Caco-2 (cell line): ENCODE measurements around the gene RAB24. TPM values are rescaled to one million over a fixed set of nuclear protein-coding genes. Genes with fewer than 3 reads are reported as not detected.

Experiments used
- BruUV-seq: library from RNA; stranded (reverse); fragments of 400-500 nt; replicated peaks from 2 replicates; lab custom pipeline; 2021; lab: Mats Ljungman, UMichigan
- CTCF ChIA-PET: fragments of 300-600 bp; sonication (Branson Sonifier 250); formaldehyde crosslinking; loops from one replicate; lab custom pipeline; 2022; ENCODE audit warnings: antibody characterized with exemption; lab: Charles Lee
- POLR2A ChIA-PET: fragments of 300-600 bp; sonication (Branson Sonifier 250); formaldehyde crosslinking; loops from one replicate; lab custom pipeline; 2022; ENCODE audit warnings: antibody characterized with exemption; lab: Charles Lee
- DNase-seq, 2 experiments: peaks; one replicate each; pipeline versions ENCODE4 v3.0.0 to v3.0.0-alpha.2; 2020 to 2022
- H3K27me3 ChIP-seq: replicated peaks from 2 replicates; pipeline ENCODE4 v1.6.0; 2011; ENCODE audit warnings: low read length; ENCODE audit not compliant: control insufficient read depth, insufficient read depth
- H3K36me3 ChIP-seq: 2 replicates; pipeline ENCODE4 v1.5.1; 2011; ENCODE audit warnings: low read length; ENCODE audit not compliant: control insufficient read depth, insufficient read depth
- H3K4me1 ChIP-seq: fragments of 250-450 bp; sonication (Bioruptor Pico); 2 replicates; pipeline ENCODE4 v1.5.1; 2020; ENCODE audit warnings: mild to moderate bottlenecking
- H3K4me3 ChIP-seq: 2 replicates; pipeline ENCODE4 v1.5.1; 2011; ENCODE audit warnings: low read depth, mild to moderate bottlenecking, control low read depth, low read length
- H3K9me3 ChIP-seq: fragments of 250-450 bp; sonication (Bioruptor Pico); 2 replicates; pipeline ENCODE4 v1.5.1; 2020; ENCODE audit warnings: mild to moderate bottlenecking, moderate library complexity
- H3K27ac Mint-ChIP-seq: one replicate; pipeline ENCODE4 v1.8.0; 2022; ENCODE audit warnings: mixed read lengths; ENCODE audit not compliant: unreplicated experiment
- H3K27me3 Mint-ChIP-seq: one replicate; pipeline ENCODE4 v1.8.0; 2022; ENCODE audit warnings: mixed read lengths; ENCODE audit not compliant: insufficient read depth, unreplicated experiment
- H3K36me3 Mint-ChIP-seq: one replicate; pipeline ENCODE4 v1.8.0; 2022; ENCODE audit warnings: mild to moderate bottlenecking, mixed read lengths; ENCODE audit not compliant: insufficient read depth, unreplicated experiment
- H3K4me1 Mint-ChIP-seq: one replicate; pipeline ENCODE4 v1.8.0; 2022; ENCODE audit warnings: low read depth, mixed read lengths; ENCODE audit not compliant: unreplicated experiment
- H3K4me3 Mint-ChIP-seq: one replicate; pipeline ENCODE4 v1.8.0; 2022; ENCODE audit warnings: mild to moderate bottlenecking, moderate library complexity, mixed read lengths; ENCODE audit not compliant: unreplicated experiment
- H3K9me3 Mint-ChIP-seq: one replicate; pipeline ENCODE4 v1.8.0; 2022; ENCODE audit warnings: mixed read lengths; ENCODE audit not compliant: unreplicated experiment
- intact Hi-C: fragments of 100-400 bp; cut with micrococcal nuclease; formaldehyde crosslinking; loops from one replicate; pipeline ENCODE4 v1.10.0; 2022; ENCODE audit not compliant: unreplicated experiment
- total RNA-seq: library from RNA; stranded (reverse); gene quantifications from 2 replicates; pipeline ENCODE4 v1.2.3, GENCODE V29; 2022
- TF ChIP-seq, protein P1 (sequence below), 2 experiments: fragments of 200-600 bp in 1 of 2; IDR thresholded peaks; 1 replicate in 1 of 2; 2 replicates in 1 of 2; pipeline versions ENCODE4 v1.5.1 to v1.8.0; 2011 to 2022; ENCODE audit warnings: antibody characterized with exemption in 1 of 2, control low read depth in 1 of 2, inconsistent platforms in 1 of 2, low read depth in 1 of 2, low read length in 1 of 2, mild to moderate bottlenecking in 1 of 2, moderate library complexity in 1 of 2; ENCODE audit not compliant: insufficient read depth in 1 of 2, severe bottlenecking in 1 of 2, unreplicated experiment in 1 of 2

The RAB24 gene
- total RNA-seq, 1 experiment from 2014 or later: 29.9 TPM

GRCh38 chr5:177351392-177352329 lies 48.1 kb upstream of the RAB24 start, which contains the start of gene LMAN2:
Gene LMAN2 (minus strand): TSS chr5:177351668. CDS start chr5:177351647, 21 bp downstream.
- Mint-ChIP-seq H3K9me3 (peaks cover 15% of the 10 kb centered on the region), H3K27me3 (no peaks in the 10 kb centered on the region), H3K36me3 (peaks cover 30% of the 10 kb centered on the region), H3K4me3 (peak within 1 kb of the TSS; percentile 95), H3K27ac (peak within 1 kb of the TSS; percentile 100), H3K4me1 (peaks cover 27% of the 10 kb centered on the region)
- POLR2A ChIA-PET: interaction anchor here (0.6 to 1.9 kb wide), 13 partner anchors 15 to 145 kb away, joined by 3 to 22 read pairs (median 4); partner anchors contain the start of genes GRK6, PRELID1 and RAB24
- intact Hi-C loops: loop anchor here (2.0 kb wide), 2 partner anchors 19 to 39 kb away; no protein-coding TSS in a partner anchor
- 0 out of 2 replicates have a peak, but pooled peaks cover 2% of the 10 kb centered on the region for H3K36me3 ChIP-seq
- TF ChIP-seq, protein P1, sequence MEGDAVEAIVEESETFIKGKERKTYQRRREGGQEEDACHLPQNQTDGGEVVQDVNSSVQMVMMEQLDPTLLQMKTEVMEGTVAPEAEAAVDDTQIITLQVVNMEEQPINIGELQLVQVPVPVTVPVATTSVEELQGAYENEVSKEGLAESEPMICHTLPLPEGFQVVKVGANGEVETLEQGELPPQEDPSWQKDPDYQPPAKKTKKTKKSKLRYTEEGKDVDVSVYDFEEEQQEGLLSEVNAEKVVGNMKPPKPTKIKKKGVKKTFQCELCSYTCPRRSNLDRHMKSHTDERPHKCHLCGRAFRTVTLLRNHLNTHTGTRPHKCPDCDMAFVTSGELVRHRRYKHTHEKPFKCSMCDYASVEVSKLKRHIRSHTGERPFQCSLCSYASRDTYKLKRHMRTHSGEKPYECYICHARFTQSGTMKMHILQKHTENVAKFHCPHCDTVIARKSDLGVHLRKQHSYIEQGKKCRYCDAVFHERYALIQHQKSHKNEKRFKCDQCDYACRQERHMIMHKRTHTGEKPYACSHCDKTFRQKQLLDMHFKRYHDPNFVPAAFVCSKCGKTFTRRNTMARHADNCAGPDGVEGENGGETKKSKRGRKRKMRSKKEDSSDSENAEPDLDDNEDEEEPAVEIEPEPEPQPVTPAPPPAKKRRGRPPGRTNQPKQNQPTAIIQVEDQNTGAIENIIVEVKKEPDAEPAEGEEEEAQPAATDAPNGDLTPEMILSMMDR (IDR thresholded peaks at IDR 0.05; ENCODE audit: insufficient read depth in 1 of 2, low read depth in 1 of 2, low read length in 1 of 2, severe bottlenecking in 1 of 2, unreplicated experiment in 1 of 2): no peak
- H3K27me3 ChIP-seq: no peaks in the 10 kb centered on the region
- CTCF ChIA-PET: interaction anchor here (0.6 to 2.6 kb wide), 10 partner anchors 17 to 265 kb away, joined by 3 to 19 read pairs (median 6); partner anchors contain the start of gene FGFR4
- BruUV-seq: no TSS peak
- no peaks in the 10 kb centered on the region for H3K9me3 ChIP-seq
- H3K4me3 ChIP-seq: peak within 1 kb of the TSS; percentile 70
- H3K4me1 ChIP-seq: peaks cover 12% of the 10 kb centered on the region; the same call in 1 of the 2 replicates
- peak; percentile 95 to 96 for DNase-seq

DNA sequence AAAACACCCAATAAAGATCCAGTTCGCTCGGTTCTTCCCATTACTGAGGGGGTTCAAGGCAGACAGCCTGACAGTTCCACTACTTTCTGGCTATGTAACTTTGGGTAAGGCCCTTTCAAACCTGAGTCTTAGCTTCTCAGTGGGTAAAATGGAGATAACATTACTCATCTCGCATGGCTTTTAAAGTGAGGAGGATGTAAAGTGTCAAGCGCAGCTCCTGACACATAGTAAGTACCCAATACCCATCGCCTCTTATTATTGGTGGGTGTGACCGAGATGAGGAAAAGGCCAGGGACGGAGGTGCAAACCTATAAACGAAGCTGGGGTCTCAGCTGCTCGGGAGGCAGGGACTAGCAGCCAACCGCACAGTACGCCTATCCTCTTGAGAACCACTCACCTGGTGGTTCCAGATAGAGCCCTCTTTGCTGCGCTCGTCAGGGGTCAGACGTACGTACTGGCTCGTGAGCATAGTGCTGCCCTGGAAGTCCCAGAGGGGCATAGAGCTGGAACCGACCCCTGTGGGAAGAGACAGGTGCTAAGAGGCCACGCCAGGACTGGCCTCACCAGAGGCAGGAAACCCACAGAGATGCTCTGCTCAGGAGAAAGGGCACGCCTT lies 47.4 kb upstream of the RAB24 start:
- ChIA-PET POLR2A (interaction anchor here (1.2 to 1.9 kb wide), 7 partner anchors 16 to 75 kb away, joined by 3 to 22 read pairs (median 4); partner anchors contain the start of genes GRK6, PRELID1 and RAB24), CTCF (interaction anchor here (0.6 to 2.6 kb wide), 7 partner anchors 18 to 79 kb away, joined by 3 to 19 read pairs (median 7); no protein-coding TSS in a partner anchor)
- H3K4me1 Mint-ChIP-seq: peaks cover 27% of the 10 kb centered on the region
- H3K27ac Mint-ChIP-seq: peak overlapping the region; percentile 100
- TSS peak; percentile 36 for BruUV-seq
- peak overlapping the region; percentile 95 for H3K4me3 Mint-ChIP-seq
- H3K27me3 Mint-ChIP-seq: no peaks in the 10 kb centered on the region
- peaks cover 15% of the 10 kb centered on the region for H3K9me3 Mint-ChIP-seq
- Histone ChIP-seq H3K27me3 (no peaks in the 10 kb centered on the region), H3K36me3 (0 out of 2 replicates have a peak, but pooled peaks cover 2% of the 10 kb centered on the region), H3K4me1 (peaks cover 12% of the 10 kb centered on the region; the same call in 1 of the 2 replicates), H3K4me3 (peak overlapping the region; percentile 70), H3K9me3 (no peaks in the 10 kb centered on the region)
- intact Hi-C loops: loop anchor here (2.0 kb wide), 2 partner anchors 20 to 38 kb away; no protein-coding TSS in a partner anchor
- TF ChIP-seq, protein P1 (IDR thresholded peaks at IDR 0.05; ENCODE audit: insufficient read depth in 1 of 2, low read depth in 1 of 2, low read length in 1 of 2, severe bottlenecking in 1 of 2, unreplicated experiment in 1 of 2): no peak
- peaks cover 34% of the 10 kb centered on the region for H3K36me3 Mint-ChIP-seq
- DNase-seq: no peak
